Activated naive CD8-positive, alpha-beta T cell treated with anti-CD3 and anti-CD28 coated beads, Interleukin-2, amount 50 U/mL, for 16 hours (primary cell): ENCODE data around the gene NBDY.

Experiments
- DNase-seq: peaks from one replicate; pipeline ENCODE4 v3.0.0-alpha.2; 2020; ENCODE audit warnings: low read depth, low spot score

Gene NBDY

DNA sequence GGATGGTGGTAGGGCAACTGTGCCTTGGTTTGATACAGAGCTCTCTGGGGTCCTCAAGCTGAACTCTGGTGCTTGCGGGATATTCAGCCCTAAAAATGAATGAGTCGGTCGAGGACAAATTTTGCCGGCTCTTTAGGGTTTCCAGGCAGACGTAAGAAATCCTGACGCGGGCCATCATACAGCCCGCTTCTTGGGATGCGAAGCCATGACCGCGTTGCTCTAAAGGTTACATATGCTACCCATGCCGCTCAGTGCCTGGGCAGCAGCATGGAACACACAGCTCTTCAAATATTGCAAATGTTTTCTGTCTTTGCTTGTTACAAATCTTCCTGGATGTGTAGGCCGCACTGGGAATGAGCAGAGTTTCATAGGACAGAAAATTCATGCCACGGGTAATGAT is 55.6 kb downstream of the NBDY start:
- DNase-seq = no peak

DNA sequence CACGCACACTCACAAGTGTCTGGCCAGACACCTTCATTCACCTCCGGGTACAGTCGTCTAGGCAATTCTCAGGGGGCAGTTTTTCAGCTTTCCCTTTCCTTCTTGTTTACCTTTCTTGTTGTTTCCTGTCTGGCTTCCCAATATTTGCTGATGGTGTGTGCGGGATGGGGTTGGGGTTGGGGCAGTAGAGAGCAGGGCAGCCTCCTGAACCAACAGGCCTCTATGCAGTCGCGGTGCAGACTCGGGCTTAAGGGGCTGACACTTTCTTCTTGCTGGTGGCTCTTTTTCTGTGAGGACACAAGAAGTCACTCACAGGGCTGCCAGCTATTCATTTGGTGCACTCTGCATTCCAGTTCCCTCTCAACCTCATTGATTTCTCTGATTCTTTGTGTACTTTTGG is 56.4 kb downstream of the NBDY start:
- no peak for DNase-seq

DNA sequence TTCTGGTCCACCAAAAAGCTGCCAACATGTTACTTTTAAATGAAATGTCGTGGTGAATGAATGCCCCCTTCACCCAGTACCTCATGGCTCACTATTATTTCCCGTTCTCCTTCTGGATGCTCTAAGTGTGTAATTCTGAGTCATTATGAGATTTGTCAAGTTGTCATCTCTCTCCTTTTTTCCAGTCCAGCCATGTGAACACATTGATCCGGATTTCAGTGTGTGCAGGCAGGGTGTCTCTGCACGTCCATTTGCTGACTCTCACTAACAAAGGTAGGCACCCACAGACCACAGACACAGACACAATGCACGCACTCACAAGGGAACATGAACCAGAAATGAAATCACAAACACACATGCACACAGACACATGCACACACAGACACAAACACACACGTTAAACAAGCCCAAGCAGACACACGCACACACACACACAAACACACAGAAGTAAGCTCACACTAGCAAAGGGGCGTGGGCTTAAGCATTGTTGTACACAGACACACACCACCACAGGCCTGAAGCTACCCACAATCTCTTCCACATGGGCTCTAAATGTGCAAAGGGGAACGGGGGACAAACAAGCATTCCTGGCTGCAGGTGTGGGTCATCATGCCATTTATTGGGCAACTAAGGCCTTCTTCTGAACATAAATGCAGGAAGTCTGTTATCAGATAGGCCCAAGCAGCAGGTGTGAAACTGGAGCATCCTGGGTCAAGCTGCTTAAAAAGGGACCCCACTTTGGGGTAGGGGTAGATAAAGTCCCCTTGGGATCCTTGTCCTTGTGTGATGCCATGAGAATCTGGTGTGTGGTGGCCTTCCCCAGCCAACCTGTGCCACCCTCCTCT is 58.1 kb downstream of the NBDY start:
- no peak for DNase-seq

DNA sequence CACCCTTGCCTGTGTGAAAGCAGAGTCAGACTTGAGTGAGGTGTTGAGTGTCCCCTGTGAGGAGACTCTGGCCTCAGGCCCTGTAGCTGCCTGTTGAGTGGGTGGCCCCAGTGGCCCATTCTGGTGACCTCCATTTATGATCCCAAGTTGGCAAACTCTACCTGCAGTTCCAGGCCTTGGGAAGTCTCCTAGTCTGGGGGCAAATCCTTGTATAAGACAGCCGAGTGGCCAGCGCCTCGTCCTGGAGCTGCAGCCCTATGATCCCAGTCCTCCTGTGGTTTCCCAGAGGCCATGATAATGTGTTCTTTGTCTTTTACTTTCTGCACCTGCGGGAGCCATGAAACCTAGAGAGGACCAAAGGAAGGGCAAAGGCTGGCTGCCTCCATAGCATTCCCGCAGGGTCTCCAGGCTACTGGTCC is 58.7 kb downstream of the NBDY start:
- DNase-seq = no peak

DNA sequence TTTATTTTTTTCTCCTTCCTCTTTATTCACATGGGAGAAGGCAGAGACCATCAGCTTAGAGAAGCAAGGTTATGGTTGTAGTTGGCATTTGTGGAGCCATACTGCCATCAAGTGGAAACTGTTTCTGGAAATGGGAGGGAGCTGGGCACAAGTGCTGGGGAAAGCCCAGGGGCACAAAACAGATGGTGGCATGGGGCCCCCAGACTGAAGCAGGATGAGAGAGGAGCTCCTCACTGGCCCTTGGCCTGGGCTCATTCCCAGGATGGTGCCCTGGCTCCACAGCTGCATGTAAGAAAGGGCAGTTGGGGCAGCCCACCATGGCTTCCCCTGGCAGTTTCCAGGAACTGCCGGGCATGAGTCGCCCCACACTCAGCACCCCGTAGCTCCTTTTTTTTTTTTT is 59.2 kb downstream of the NBDY start:
- DNase-seq = no peak

DNA sequence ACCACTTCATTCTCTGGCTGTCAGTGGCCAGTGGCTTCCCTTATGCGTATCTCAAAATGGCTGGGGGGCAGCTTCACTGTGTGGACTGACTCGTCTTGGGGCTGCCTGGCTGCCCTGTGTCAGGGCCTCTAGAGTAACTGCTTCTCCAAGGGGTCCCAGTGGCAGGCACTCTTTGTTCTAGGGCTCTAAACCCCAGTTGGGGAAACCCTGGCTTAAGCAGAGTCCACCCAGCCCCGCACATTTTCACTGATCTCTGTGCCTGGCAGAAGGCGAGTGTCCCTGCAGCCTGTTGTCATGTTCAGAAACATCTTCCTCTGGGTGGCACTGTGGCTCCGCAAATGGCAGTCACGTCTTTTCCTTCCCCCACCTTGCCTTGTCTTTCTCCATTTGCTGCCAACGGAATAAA is 59.7 kb downstream of the NBDY start:
- DNase-seq = no peak

DNA sequence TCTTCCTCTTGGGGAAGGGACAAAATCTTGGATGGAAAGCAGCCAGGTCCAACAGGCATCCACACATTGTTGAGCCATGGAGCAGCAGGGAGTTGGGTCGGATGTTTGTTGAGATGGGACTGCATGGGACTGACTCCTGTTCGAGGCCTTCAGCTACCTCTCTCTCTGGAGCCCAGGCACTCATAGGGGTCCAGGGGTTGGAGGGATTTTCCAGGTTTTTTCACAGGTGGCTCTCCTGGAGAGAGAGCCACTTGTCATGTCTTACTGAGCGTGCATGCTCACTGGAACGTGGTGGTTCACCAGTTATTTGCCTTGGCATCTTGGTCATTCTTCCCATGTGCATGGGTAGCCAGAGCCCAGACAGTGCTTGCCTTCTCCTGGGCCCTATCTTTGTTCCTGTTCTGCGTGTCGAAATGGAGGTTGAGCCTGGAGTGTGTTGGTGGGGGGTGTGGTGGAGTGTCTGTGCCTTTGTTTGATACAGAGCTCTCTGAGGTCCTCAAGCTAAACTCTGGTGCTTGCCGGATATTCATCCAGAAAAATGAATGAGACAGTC is 60.6 kb downstream of the NBDY start:
- no peak for DNase-seq

DNA sequence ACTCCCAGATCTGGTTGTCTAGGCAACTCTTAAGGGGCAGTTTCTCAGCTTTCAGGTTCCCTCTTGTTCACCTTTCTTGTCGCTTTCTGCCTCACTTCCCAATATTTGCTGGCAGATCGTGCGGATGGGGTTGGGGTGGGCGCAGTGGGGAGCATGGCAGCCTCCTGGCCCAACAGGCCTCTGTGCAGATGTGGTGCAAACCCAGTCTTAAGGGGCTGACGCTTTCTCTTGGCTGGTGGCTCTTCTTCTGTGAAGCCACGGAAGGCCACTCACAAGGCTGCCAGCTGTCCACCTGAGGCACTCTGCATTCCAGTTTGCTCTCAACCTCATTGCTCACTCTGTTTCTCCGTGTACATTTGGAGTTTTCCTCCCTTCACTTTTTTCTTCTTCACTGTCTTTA is 61.7 kb downstream of the NBDY start:
- no peak for DNase-seq

DNA sequence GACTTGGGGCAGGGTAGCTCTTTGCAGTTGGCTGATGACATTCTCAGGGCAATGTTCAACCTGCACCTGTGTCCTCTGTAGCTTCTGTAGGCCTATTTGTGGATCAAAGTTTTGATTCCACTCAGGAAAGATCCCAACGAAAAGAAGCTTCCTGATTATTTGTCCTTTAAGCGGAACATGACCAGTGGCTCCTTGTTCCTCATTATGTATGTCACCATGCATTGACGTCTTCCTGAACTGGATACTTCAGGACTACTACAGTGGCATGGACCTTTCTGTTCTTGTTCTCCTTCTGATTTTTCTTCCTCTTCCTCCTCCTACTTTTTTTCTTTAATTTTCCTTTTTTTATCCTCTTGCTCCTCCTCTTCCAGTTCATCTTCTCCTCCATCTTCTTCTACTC is 62.4 kb downstream of the NBDY start:
- no peak for DNase-seq

DNA sequence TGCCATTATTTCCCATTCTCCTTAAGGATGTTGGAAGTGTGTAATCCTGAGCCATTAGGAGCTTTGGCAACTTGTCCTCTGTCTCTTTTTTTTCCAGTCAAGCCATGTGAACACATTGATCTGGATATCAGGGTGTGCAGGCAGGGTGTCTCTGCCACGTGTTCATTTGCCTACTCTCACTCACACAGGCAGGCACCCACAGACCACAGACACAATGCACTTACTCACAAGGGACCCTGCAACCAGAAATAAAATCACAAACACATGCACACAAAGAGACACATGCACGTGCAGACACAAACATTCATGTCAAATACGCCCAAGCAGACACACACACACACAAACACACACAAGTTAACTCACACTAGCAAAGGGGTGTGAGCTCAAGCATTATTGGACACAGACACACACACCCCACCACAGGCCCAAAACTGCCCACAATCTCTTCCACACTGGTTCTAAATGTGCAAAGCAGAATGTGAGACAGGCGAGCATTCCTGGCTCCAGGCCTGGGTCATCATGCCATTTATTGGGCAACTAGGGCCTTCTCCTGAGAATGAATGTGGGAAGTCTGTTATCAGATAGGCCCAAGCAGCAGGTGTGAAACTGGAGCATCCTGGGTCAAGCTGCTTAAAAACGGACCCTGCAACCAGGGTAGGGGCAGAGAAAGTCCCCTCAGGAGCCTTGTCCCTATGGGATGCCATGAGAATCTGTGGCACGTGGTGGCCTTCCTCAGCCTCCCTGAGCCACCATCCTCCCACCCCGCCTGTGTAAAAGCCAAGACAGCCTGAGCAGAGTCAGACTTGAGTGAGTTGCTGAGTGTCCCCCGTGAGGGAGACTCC is 63.4 kb downstream of the NBDY start:
- no peak for DNase-seq

DNA sequence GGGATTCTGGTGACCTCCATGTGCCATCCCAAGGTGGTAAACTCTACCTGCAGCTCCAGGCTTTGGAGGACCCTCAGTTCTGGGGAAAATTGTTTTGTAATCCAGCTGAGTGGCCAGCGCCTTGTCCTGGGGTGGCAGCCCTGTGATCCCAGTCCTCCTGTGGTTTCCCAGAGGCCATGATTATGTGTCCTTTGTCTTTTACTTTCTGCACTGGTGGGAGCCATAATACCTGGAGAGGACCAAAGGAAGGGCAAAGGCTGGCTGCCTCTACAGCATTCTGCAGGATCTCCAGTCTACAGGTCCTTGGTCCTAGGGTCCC is 64.0 kb downstream of the NBDY start:
- DNase-seq = no peak

DNA sequence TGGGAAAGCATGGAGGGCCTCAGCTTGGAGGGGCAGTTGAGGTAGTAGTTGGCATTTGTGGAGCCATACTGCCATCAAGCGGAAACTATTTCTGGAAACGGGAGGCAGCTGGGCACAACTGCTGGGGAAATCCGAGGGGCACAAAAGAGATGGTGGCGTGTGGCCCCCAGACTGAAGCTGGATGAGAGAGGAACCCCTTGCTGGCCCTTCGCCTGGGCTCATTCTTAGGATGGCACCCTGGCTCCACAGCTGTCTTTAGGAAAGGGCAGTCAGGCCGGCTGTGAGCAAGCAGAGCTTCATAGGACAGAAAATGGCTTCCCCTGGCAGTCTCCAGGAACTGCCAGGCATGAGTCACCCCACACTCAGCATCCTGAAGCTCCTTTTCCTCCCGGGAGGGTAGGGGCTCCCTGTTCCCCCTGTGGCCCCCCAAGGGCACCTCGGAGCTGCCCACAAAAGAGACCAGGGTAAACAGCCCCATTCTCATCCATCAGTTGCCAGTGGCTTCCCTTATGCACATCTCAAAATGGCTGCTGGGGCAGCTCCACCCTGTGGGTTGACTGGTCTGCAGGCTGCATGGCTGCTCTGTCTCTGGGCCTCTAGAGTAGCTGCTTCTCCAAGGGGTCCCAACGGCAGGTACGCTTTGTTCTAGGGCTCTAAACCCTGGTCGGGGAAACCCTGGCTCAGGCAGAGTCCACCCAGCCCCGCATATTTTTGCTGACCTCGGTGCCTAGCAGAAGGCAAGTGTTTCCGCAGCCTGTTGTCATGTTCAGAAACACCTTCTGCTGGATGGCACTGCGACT is 64.7 kb downstream of the NBDY start:
- DNase-seq = no peak

DNA sequence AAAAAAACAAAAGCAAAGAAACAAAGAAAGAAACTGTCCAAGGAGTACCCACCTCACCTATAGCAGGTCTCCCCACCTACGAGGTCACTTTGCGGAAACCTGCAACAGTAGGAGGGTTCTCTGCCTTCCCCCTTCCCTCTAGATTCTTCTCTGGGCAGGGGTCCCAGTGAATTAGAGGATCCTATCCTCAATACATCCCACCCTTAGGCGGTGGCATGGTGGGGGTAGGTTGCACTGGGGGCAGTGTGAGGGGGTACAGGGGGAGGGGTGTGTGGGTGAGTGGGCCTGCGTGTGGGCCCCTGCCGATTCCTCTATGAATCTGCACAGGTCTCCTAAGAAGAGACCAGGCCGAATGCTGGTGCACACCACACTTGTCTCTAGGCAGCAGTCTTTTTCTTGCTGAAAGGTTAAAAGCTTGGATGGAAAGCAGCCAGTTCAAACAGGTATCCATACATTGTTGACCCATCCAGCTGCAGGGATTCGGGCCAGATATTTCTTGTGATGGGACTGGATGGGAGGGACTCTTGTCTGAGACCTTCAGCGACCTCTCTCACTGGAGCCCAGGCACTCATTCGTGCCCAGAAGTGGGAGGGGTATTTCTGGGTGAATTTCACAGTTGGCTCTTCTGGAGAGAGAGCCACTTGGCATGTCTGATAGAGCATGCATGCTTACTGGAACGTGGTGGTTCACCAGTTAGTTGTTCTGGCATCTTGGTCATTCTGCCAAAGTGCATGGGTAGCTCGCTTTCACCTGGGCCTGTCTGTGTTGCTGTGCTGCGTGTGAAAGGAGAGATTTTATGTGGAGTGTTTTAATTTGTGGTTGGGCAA is 65.6 kb downstream of the NBDY start:
- no peak for DNase-seq

DNA sequence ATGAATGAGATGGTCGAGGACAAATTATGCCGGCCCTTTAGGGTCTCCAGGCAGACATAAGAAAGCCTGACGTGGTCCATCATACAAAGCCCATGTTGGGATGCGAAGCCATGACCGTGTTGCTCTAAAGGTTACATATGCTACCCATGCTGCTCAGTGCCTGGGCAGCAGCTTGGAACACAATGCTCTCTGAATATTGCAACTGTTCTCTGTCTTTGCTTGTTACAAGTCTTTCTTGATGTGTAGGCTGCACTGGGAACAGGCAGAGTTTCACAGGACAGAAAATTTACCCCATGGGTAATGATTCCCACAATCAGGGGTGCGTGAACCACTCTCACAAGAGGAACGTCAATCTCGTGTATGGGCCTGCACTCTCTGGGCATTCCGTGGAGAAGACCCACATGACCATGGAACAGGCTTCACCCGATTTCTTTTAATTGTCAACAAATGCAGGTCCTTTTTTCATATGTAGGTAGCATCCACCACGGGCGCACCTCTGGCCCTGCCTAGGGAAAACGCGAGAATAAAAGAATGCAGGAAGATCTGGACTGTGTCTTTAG is 66.3 kb downstream of the NBDY start:
- no peak for DNase-seq

DNA sequence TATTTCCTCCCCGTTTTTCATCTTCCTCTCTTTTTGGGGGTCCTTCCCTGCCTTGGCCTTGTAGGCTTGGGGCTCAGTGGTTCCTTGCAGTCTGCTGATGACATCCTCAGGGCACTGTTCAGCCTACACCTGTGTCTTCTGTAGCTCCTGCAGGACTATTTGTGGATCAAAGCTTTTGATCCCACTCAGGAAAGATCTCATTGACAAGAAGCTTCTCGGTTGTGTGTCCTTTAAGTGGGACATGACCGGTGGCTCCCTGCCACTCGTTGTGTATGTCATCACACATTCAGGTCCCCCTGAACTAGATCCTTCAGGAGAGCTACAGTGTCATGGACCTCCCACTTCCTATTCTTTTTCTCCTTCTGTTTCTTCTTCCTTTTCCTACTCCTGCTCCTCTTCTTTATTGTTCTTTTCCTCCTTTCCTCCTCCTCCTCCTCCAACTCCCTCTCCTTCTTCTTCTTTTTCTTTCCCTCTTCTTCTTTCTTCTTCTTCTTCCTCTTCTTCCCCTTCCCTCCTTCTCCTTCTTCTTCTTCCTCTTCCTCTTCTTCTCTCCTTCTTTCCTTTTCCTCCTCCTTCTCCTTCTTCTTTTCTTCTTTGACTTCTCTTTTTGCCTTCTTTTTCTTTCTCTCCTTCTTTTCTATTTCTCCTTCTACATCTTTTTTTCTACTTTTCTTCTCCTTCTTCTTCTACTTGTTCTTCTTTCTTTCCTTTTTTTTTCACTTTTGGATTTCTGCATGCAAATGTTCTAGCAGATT is 67.8 kb downstream of the NBDY start:
- DNase-seq = no peak

DNA sequence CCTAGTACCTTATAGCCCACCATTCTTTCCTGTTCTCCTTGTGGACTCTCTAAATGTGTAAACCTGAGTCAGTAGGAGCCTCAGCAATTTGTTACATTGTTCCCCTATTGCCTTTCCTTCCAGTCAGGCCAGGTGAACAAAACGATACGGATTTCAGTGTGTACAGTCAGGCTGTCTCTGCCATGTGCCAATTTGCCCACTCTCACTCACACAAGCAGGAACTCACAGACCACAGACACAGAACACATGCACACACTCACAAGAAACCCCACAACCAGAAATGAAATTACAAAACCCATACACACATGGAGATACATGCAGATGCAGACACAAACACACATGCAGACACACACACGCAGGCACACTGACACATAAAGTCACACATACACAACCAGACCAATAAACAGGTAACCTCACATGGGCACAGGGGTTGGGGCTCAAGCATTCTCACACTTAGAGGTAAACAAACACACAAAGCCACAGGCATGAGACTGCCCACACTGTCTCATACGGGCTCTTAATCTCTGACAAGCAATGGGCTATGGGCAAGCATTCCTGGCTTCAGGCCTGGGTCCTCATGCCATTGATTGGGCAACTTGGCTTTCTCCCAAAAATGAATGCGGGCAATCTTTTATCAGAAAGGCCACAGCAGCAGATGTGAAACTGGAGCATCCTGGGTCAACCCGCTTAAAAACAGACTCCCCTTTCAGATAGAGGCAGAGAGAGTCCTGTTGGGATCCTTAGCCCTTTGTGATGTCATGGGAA is 68.7 kb downstream of the NBDY start:
- DNase-seq = no peak

DNA sequence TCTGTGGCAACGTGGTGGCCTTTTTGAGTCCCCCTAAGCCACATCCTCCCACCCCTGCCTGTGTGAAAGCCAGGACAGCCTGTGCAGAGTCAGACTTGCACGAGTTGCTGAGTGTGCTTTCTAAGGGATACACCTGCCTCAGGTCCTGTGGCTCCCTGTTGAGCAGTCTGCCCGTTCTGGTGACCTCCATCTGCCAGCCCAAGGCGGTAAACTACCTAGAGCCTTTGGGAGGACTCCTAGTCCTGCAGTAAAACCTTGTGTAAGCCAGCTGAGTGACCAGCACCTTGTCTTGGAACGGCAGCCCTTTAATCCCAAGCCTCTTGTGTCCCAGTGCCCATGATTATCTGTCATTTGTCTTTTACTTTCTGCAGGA is 69.3 kb downstream of the NBDY start:
- no peak for DNase-seq

DNA sequence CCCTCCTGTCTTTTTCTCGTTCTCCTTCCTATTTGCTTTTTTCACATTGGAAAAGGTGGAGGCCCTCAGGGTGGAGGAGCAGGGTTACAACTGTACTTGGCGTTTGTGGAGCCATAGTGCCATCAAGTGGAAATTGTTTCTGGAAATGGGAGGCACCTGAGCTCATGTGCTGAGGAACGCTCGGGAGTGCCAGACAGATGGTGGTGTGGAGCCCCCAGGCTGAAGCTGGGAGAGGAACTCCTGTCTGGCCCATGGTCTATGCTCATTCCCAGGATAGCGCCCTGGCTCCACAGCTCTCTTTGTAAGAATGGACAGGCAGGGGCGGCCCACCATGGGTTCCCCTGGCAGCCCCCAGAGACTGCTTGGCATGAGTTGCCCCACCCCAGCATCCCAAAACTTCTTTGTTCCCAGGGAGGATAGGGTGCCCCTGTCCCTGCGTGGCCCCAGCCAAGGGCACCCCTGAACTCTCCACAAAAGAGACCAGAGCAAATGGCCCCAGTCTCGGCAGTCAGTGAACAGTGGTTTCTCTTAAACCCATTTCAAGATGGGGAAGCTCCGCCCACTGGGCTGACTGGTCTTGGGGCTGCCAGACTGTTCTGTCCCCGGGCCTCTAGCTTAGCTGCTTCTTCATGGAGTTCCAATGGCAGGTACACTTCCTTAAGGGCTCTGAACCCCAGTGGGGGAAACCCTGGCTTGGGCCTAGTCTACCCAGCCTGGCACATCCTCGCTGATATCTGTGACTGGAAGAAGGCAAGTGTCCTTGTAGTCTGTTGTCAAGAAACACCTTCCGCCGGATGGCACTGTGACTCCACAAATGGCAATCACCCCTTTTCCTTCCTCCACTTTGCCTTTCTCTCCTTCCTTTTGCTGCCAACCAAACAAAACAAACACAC is 70.1 kb downstream of the NBDY start:
- no peak for DNase-seq
